ENCODE results near the gene GNA12. TPM values are rescaled to one million over a fixed set of nuclear protein-coding genes. Genes with fewer than 3 reads are reported as not detected.

The GNA12 gene
- total and polyA plus RNA-seq, 9 of the 15 experiments (the other 6 are each of a cell fraction or from before 2014, with no cell fraction given) = 0.65 to 32.7 (median 9.6) TPM

- Histone ChIP-seq H3K9ac (ENCODE audit: insufficient read depth in 1 of 2, low read depth in 2 of 2, low read length in 2 of 2) (no peak overlapping the region), H3K27me3 (ENCODE audit: control insufficient read depth in 2 of 2, insufficient read depth in 2 of 2, low read length in 2 of 2) (no peaks in the 10 kb centered on the region), H3K9me1 (ENCODE audit: control insufficient read depth, insufficient read depth, low read length) (no peaks in the 10 kb centered on the region), H4K20me1 (replicated peaks; ENCODE audit: control insufficient read depth, insufficient read depth, low read length) (no peaks in the 10 kb centered on the region), H3K4me3 (no peak overlapping the region), H3K36me3 (ENCODE audit: control insufficient read depth, insufficient read depth, low read length) (peaks cover 2% of the 10 kb centered on the region; the same call in 2 of the 3 replicates), H3K4me1 (replicated peaks in 1 of 2; ENCODE audit: control insufficient read depth in 2 of 2, insufficient read depth in 2 of 2, low read length in 2 of 2) (no peaks in the 10 kb centered on the region), H2AFZ (ENCODE audit: low read depth, low read length) (no peak overlapping the region), H3K27ac (ENCODE audit: extremely low read depth, low read depth, low read length) (no peak overlapping the region), H3K79me2 (ENCODE audit: control insufficient read depth, insufficient read depth, low read length) (no peaks in the 10 kb centered on the region), H3K9me3 (replicated peaks; ENCODE audit: control insufficient read depth, insufficient read depth, low read depth, low read length) (no peaks in the 10 kb centered on the region), H3K4me2 (ENCODE audit: insufficient read depth, low read length) (no peak overlapping the region)
- WGBS (ENCODE audit: insufficient coverage, low coverage, missing lambda C conversion rate) = 91% methylated on average over 6 of the region's 6 CpGs
- no TSS peak for BruUV-seq (replicated peaks)
- ChIA-PET CTCF (ENCODE audit: low intra/inter-chr PET ratio) (no interaction called here), POLR2A (interaction anchor here (1.1 kb wide), 1 partner anchor 10 kb away, joined by 4 read pairs; no protein-coding TSS in a partner anchor)
- DNase-seq (ENCODE audit: extremely low read depth in 1 of 4, low spot score in 3 of 4) (no peak), ATAC-seq (no peak), FAIRE-seq (no peak)
- TF ChIP-seq SRF (CRISPR knock-in tag; IDR thresholded peaks at IDR 0.05) (no peak), ZNF217 (CRISPR knock-in tag; IDR thresholded peaks at IDR 0.05) (no peak), BRD4 (IDR thresholded peaks at IDR 0.05) (no peak), HLTF (IDR thresholded peaks at IDR 0.05) (no peak), ZNF644 (tag; IDR thresholded peaks at IDR 0.05; ENCODE audit: low read depth) (no peak), MLLT1 (IDR thresholded peaks at IDR 0.05) (no peak), CREB1 (IDR thresholded peaks at IDR 0.05) (no peak), CREB1 (CRISPR knock-in tag; IDR thresholded peaks at IDR 0.05) (no peak), NFE2L1 (tag; IDR thresholded peaks at IDR 0.05; ENCODE audit: borderline replicate concordance, low read depth) (no peak), ZNF717 (CRISPR knock-in tag; IDR thresholded peaks at IDR 0.05) (no peak), KDM1A (IDR thresholded peaks at IDR 0.05) (no peak), ZFPM2 (CRISPR knock-in tag; IDR thresholded peaks at IDR 0.05) (no peak), HIVEP1 (CRISPR knock-in tag; IDR thresholded peaks at IDR 0.05) (no peak), MECOM (CRISPR knock-in tag; IDR thresholded peaks at IDR 0.05) (no peak)
- intact Hi-C loops (cut with micrococcal nuclease) = no loop called here
- in situ Hi-C loops (cut with MboI) = no loop called here
Observed at GRCh38 chr7:2785071-2785500, 59.0 kb downstream of the GNA12 start.

All from K562 (cell line).